Amniotic stem cell (primary cell): ENCODE data around the gene SIX5.

Experiments
- DNase-seq: peaks from one replicate; lab custom pipeline; 2025; lab: John Stamatoyannopoulos, UW

The SIX5 gene

GRCh38 chr19:45773384-45773783 is 4.3 kb upstream of the SIX5 start:
- no peak for DNase-seq

- no peak for DNase-seq
Observed at GRCh38 chr19:45772912-45773311, 3.9 kb upstream of the SIX5 start.

- DNase-seq = no peak
Observed at GRCh38 chr19:45772130-45772840, 3.2 kb upstream of the SIX5 start.

GRCh38 chr19:45771311-45771933 is 2.4 kb upstream of the SIX5 start:
- DNase-seq = no peak

- peak; percentile 77 for DNase-seq
Observed at GRCh38 chr19:45770192-45771101, 1.4 kb upstream of the SIX5 start.

GRCh38 chr19:45769821-45770191 is 754 bp upstream of the SIX5 start:
- DNase-seq = no peak

- peak; percentile 26 for DNase-seq
Observed at GRCh38 chr19:45768655-45768983, 433 bp downstream of the SIX5 start.

- no peak for DNase-seq
Observed at GRCh38 chr19:45767881-45768654, 984 bp downstream of the SIX5 start.

GRCh38 chr19:45767410-45767880 is 1.6 kb downstream of the SIX5 start:
- peak; percentile 91 for DNase-seq

- DNase-seq = no peak
Observed at GRCh38 chr19:45766869-45767346, 2.1 kb downstream of the SIX5 start.

GRCh38 chr19:45766296-45766868 is 2.7 kb downstream of the SIX5 start:
- no peak for DNase-seq

- DNase-seq = no peak
Observed at GRCh38 chr19:45765702-45766295, 3.3 kb downstream of the SIX5 start.

GRCh38 chr19:45764945-45765701 is 3.9 kb downstream of the SIX5 start:
- no peak for DNase-seq

- DNase-seq = no peak
Observed at GRCh38 chr19:45764475-45764874, 4.6 kb downstream of the SIX5 start.

GRCh38 chr19:45763691-45764294 is 5.3 kb downstream of the SIX5 start:
- no peak for DNase-seq

- no peak for DNase-seq
Observed at GRCh38 chr19:45762870-45763631, 6.0 kb downstream of the SIX5 start.

GRCh38 chr19:45761714-45762113 is 7.3 kb downstream of the SIX5 start:
- DNase-seq = no peak

GRCh38 chr19:45758921-45759320 is 10.1 kb downstream of the SIX5 start:
- no peak for DNase-seq

- DNase-seq = no peak
Observed at GRCh38 chr19:45757695-45758094, 11.4 kb downstream of the SIX5 start.
